NCI-H1436 (cell line): ENCODE data around the gene TBC1D12.
"Not testable (repeated sequence)": the region's sequence is repeated elsewhere in the genome, so short reads cannot be mapped to it uniquely, and the experiment has no call there.

ENCODE experiments used
- DNase-seq: peaks from one replicate; lab custom pipeline; 2025; lab: John Stamatoyannopoulos, UW

Gene TBC1D12

GRCh38 chr10:94402204-94402842 is at the start of gene TBC1D12:
TBC1D12 (plus strand) TSS chr10:94402541; CDS start chr10:94402614, 73 bp downstream.
- peak; percentile 73 for DNase-seq

GRCh38 chr10:94353336-94353735 is 49.0 kb upstream of the TBC1D12 start:
- DNase-seq, result no peak

GRCh38 chr10:94355841-94356240 is 46.5 kb upstream of the TBC1D12 start:
- no peak for DNase-seq

- DNase-seq, result no peak
Measured at GRCh38 chr10:94357193-94357592, 45.1 kb upstream of the TBC1D12 start.

- no peak for DNase-seq
Measured at GRCh38 chr10:94358480-94358879, 43.9 kb upstream of the TBC1D12 start.

- DNase-seq, result no peak
Measured at GRCh38 chr10:94361171-94361794, 41.1 kb upstream of the TBC1D12 start.

GRCh38 chr10:94362360-94363250 is 39.7 kb upstream of the TBC1D12 start, which contains the start of gene NOC3L:
NOC3L (minus strand) TSS chr10:94362939; CDS start chr10:94362838, 101 bp downstream.
- DNase-seq, result peak; percentile 90

- no peak for DNase-seq
Measured at GRCh38 chr10:94363251-94363565, 39.1 kb upstream of the TBC1D12 start.

GRCh38 chr10:94364482-94364881 is 37.9 kb upstream of the TBC1D12 start:
- no peak for DNase-seq

- DNase-seq, result peak; percentile 9
Measured at GRCh38 chr10:94366382-94366781, 36.0 kb upstream of the TBC1D12 start.

GRCh38 chr10:94370501-94370900 is 31.8 kb upstream of the TBC1D12 start:
- DNase-seq, result no peak

GRCh38 chr10:94375374-94375773 is 27.0 kb upstream of the TBC1D12 start:
- no peak for DNase-seq

- no peak for DNase-seq
Measured at GRCh38 chr10:94376865-94377264, 25.5 kb upstream of the TBC1D12 start.

- no peak for DNase-seq
Measured at GRCh38 chr10:94383530-94383929, 18.8 kb upstream of the TBC1D12 start.

- not testable (repeated sequence) for DNase-seq
Measured at GRCh38 chr10:94385733-94386132, 16.6 kb upstream of the TBC1D12 start.

GRCh38 chr10:94392117-94392516 is 10.2 kb upstream of the TBC1D12 start:
- DNase-seq, result not testable (repeated sequence)

GRCh38 chr10:94397549-94398370 is 4.6 kb upstream of the TBC1D12 start:
- no peak for DNase-seq

- no peak for DNase-seq
Measured at GRCh38 chr10:94398762-94399161, 3.6 kb upstream of the TBC1D12 start.

- peak; percentile 5 for DNase-seq
Measured at GRCh38 chr10:94402843-94403379, 570 bp downstream of the TBC1D12 start.

GRCh38 chr10:94403380-94404213 is 1.3 kb downstream of the TBC1D12 start:
- DNase-seq, result peak; percentile 3

GRCh38 chr10:94405406-94405805 is 3.1 kb downstream of the TBC1D12 start:
- DNase-seq, result no peak
